GM12892 (cell line): Measurements from ENCODE around the gene LGALSL.

ENCODE experiments used
- POLR2A ChIP-seq: IDR thresholded peaks from 2 replicates; pipeline ENCODE4 v1.6.1; 2011; ENCODE audit warnings: low read depth, low read length, control low read depth
- POLR2AphosphoS5 ChIP-seq: IDR thresholded peaks from 2 replicates; pipeline ENCODE4 v1.6.1; 2011; ENCODE audit warnings: low read depth, low read length, control low read depth
- TAF1 ChIP-seq: IDR thresholded peaks from 2 replicates; pipeline ENCODE4 v1.6.1; 2011; ENCODE audit warnings: low read depth, mild to moderate bottlenecking, control low read depth, low read length, borderline replicate concordance

GRCh38 chr2:64421201-64421600 is 32.8 kb upstream of the LGALSL start:
- no peak for TF ChIP-seq TAF1
- TF ChIP-seq POLR2A, result no peak
- TF ChIP-seq POLR2AphosphoS5, result no peak
